Pericardium fibroblast (primary cell): ENCODE data around the gene AOAH. TPM values are rescaled to one million over a fixed set of nuclear protein-coding genes. Genes with fewer than 3 reads are reported as not detected.

ENCODE experiments used
- total RNA-seq: library from RNA; depleted of rRNA; stranded (reverse); fragments of >200 nt; gene quantifications from 2 replicates; pipeline ENCODE4 v1.2.3, GENCODE V29; 2015

AOAH gene
- total RNA-seq: not detected in 2 replicates

GRCh38 chr7:36723951-36724664 is at the start of gene AOAH:
Gene AOAH (minus strand): TSS chr7:36724494. CDS start chr7:36724148, 346 bp downstream.

